ENCODE data around the gene IFIT3. TPM values are rescaled to one million over a fixed set of nuclear protein-coding genes. Genes with fewer than 3 reads are reported as not detected.

Gene IFIT3
- total RNA-seq, 2 experiments from 2014 or later: 0.17 to 0.35 TPM

DNA sequence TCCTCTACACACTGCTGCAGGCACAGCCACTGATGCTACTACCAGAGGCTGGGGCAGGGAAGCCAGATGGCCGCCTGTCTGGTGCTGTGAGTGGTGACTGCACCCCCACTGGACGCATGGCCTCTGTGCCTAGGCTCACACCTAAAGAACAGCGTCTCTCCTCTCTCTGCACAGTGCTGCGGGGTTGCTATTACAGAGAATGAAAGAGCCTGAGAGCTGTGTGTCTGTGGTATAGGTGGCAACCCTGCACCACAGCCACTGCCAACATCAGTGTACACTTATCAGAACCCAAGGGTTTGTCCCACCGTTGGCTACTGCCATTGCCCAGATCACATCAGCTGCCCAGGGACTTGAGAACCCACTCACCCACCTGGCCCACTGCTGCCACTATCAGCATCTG is 30.0 kb upstream of the IFIT3 start:
- ChIA-PET CTCF (ENCODE audit: unreplicated experiment) (no interaction called here), POLR2A (no interaction called here)
- no peak overlapping the region for H3K4me3 ChIP-seq (ENCODE audit: low read depth, low read length, poor library complexity, severe bottlenecking)
- no peak overlapping the region for H2AFZ ChIP-seq (ENCODE audit: low read length)
- H3K9me3 ChIP-seq (ENCODE audit: low read length): no peaks in the 10 kb centered on the region; the same call in 1 of the 2 replicates
- H4K20me1 ChIP-seq (ENCODE audit: insufficient read depth, low read length): no peaks in the 10 kb centered on the region
- no peaks in the 10 kb centered on the region for H3K9me2 ChIP-seq (ENCODE audit: insufficient read depth, low read length)
- intact Hi-C loops (cut with micrococcal nuclease; ENCODE audit: unreplicated experiment): no loop called here
- H3K4me1 ChIP-seq (ENCODE audit: insufficient read depth, low read length, poor library complexity, severe bottlenecking): peaks cover 16% of the 10 kb centered on the region
- TF ChIP-seq EZH2phosphoT487 (IDR thresholded peaks at IDR 0.05; ENCODE audit: borderline replicate concordance, low read depth, low read length) (no peak), CTCF (conservative IDR thresholded peaks at IDR 0.05; ENCODE audit: low read length) (no peak)
- H3K4me2 ChIP-seq (ENCODE audit: low read length): no peak overlapping the region
- BruUV-seq (replicated peaks): no TSS peak
- DNase-seq (ENCODE audit: low spot score): no peak
- no peaks in the 10 kb centered on the region for H3K79me2 ChIP-seq (ENCODE audit: insufficient read depth, low read depth, low read length)
- H3K27ac ChIP-seq (ENCODE audit: low read depth, low read length, poor library complexity, severe bottlenecking): no peak overlapping the region
- H3K36me3 ChIP-seq (ENCODE audit: insufficient read depth, low read length): no peaks in the 10 kb centered on the region

GRCh38 chr10:89299031-89299430 is 28.8 kb upstream of the IFIT3 start:
- POLR2A ChIA-PET: interaction anchor here (1.2 kb wide), 1 partner anchor 212 kb away, joined by 4 read pairs; no protein-coding TSS in a partner anchor

More at GRCh38 chr10:89299031-89299430, 28.8 kb upstream of the IFIT3 start:
- no peaks in the 10 kb centered on the region; the same call in 1 of the 2 replicates for H3K9me3 ChIP-seq (ENCODE audit: low read length)
- no peak overlapping the region for H3K4me2 ChIP-seq (ENCODE audit: low read length)
- TF ChIP-seq EZH2phosphoT487 (IDR thresholded peaks at IDR 0.05; ENCODE audit: borderline replicate concordance, low read depth, low read length): no peak
- TF ChIP-seq CTCF (conservative IDR thresholded peaks at IDR 0.05; ENCODE audit: low read length): no peak
- intact Hi-C loops (cut with micrococcal nuclease; ENCODE audit: unreplicated experiment): no loop called here
- H2AFZ ChIP-seq (ENCODE audit: low read length): no peak overlapping the region
- no peaks in the 10 kb centered on the region for H3K36me3 ChIP-seq (ENCODE audit: insufficient read depth, low read length)
- DNase-seq (ENCODE audit: low spot score): no peak
- H3K4me1 ChIP-seq (ENCODE audit: insufficient read depth, low read length, poor library complexity, severe bottlenecking): peaks cover 17% of the 10 kb centered on the region
- H3K9me2 ChIP-seq (ENCODE audit: insufficient read depth, low read length): no peaks in the 10 kb centered on the region
- BruUV-seq (replicated peaks): no TSS peak
- no peaks in the 10 kb centered on the region for H3K79me2 ChIP-seq (ENCODE audit: insufficient read depth, low read depth, low read length)
- no peak overlapping the region for H3K4me3 ChIP-seq (ENCODE audit: low read depth, low read length, poor library complexity, severe bottlenecking)
- CTCF ChIA-PET (ENCODE audit: unreplicated experiment): no interaction called here
- H4K20me1 ChIP-seq (ENCODE audit: insufficient read depth, low read length): no peaks in the 10 kb centered on the region
- no peak overlapping the region for H3K27ac ChIP-seq (ENCODE audit: low read depth, low read length, poor library complexity, severe bottlenecking)
